ENCODE data around the gene OBSCN. TPM values are rescaled to one million over a fixed set of nuclear protein-coding genes. Genes with fewer than 3 reads are reported as not detected.
A peak's percentile ranks its signal among the peaks of the same experiment; 100 is the strongest.

OBSCN gene
- total and polyA plus RNA-seq, 12 donors, result 176 to 639 (median 407) TPM

DNA sequence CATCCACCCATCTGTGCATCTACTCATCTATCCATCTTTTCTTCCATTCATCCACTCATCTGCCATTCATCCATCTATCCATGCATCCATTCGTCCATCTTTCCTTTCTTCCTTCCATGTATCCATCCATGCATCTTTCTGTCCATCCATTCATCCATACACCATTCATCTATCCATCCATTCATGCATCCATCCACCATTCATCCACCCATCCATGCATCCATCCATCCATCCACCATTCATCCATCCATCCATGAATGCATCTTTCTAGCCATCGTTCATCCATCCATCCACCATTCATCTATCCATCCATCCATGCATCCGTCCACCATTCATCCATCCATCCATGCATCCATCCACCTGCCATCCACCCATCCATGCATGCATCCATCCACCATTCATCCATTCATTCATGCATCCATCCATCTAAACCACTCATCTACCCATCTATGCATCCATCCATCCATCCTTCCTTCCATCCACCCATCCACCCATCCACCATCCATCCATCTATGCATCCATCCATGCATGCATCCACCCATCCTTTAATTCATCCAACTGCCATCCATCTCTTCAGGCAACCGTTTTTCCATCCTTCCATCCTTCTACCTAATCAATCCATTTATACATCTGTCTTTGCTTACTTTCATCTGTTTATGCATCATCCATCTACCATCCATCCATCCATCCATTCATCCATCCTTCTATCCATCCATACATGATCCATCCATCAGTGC, 111.7 kb downstream of the OBSCN start:
- Histone ChIP-seq H3K27ac (no peak overlapping the region), H3K4me3 (no peak overlapping the region), H3K27me3 (no peaks in the 10 kb centered on the region), H3K4me1 (peaks cover 0 to 8% (median 0%) of the 10 kb centered on the region in 9 donors), H3K36me3 (peaks cover 0 to 89% (median 37%) of the 10 kb centered on the region in 9 donors), H3K9me3 (peaks cover 0 to 10% (median 0%) of the 10 kb centered on the region in 11 donors)
- intact Hi-C loops (cut with DNase I), result no loop called here
- DNase-seq (no peak), ATAC-seq (no peak)
- 88 to 94% methylated on average over 4 of the region's 4 CpGs for WGBS, 2 donors
- TF ChIP-seq, protein P1, sequence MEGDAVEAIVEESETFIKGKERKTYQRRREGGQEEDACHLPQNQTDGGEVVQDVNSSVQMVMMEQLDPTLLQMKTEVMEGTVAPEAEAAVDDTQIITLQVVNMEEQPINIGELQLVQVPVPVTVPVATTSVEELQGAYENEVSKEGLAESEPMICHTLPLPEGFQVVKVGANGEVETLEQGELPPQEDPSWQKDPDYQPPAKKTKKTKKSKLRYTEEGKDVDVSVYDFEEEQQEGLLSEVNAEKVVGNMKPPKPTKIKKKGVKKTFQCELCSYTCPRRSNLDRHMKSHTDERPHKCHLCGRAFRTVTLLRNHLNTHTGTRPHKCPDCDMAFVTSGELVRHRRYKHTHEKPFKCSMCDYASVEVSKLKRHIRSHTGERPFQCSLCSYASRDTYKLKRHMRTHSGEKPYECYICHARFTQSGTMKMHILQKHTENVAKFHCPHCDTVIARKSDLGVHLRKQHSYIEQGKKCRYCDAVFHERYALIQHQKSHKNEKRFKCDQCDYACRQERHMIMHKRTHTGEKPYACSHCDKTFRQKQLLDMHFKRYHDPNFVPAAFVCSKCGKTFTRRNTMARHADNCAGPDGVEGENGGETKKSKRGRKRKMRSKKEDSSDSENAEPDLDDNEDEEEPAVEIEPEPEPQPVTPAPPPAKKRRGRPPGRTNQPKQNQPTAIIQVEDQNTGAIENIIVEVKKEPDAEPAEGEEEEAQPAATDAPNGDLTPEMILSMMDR (IDR thresholded peaks at IDR 0.05), result no peak

DNA sequence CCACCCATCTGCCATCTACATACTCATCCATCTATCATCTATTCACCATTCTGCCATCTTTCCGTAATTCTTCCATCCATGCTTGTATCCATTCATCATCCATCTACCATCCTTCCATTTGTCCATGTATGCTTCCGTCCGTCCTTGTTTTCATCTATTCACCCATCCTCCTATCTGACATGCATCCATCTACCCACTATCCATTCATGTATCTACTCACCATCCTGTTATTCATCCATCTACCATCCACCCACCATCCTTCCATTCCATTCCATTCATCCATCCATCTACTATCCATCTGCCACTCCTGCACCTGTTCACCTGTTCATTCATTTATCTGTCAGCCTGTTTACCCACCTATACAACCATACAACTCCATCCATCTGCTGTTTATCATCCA, 112.5 kb downstream of the OBSCN start:
- no peak for ATAC-seq
- 96 to 97% methylated on average over 3 of the region's 3 CpGs for WGBS, 2 donors
- H3K36me3 ChIP-seq, result peaks cover 0 to 97% (median 46%) of the 10 kb centered on the region in 9 donors
- peaks cover 0 to 18% (median 5%) of the 10 kb centered on the region in 11 donors for H3K9me3 ChIP-seq
- TF ChIP-seq, protein P1 (IDR thresholded peaks at IDR 0.05), result no peak
- no peaks in the 10 kb centered on the region for H3K4me1 ChIP-seq
- intact Hi-C loops (cut with DNase I), result no loop called here
- no peak overlapping the region for H3K4me3 ChIP-seq
- no peak for DNase-seq
- H3K27ac ChIP-seq, result no peak overlapping the region
- H3K27me3 ChIP-seq, result no peaks in the 10 kb centered on the region

DNA sequence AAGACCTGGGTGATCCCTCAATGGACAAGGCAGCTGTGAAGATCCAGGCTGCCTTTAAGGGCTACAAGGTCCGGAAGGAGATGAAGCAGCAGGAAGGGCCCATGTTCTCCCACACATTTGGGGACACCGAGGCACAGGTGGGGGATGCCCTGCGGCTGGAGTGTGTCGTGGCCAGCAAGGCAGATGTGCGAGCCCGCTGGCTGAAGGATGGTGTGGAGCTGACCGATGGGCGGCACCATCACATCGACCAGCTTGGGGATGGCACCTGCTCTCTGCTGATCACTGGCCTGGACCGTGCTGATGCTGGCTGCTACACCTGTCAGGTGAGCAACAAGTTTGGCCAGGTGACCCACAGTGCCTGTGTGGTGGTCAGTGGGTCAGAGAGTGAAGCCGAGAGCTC, 113.6 kb downstream of the OBSCN start:
- Histone ChIP-seq H3K9me3 (peaks cover 0 to 21% (median 7%) of the 10 kb centered on the region in 11 donors), H3K36me3 (peaks cover 0 to 99% (median 49%) of the 10 kb centered on the region in 9 donors), H3K27ac (no peak overlapping the region), H3K4me1 (no peaks in the 10 kb centered on the region), H3K4me3 (no peak overlapping the region), H3K27me3 (no peaks in the 10 kb centered on the region)
- peak in 1 of 2 donors; percentile 3 for DNase-seq
- intact Hi-C loops (cut with DNase I), result no loop called here
- ATAC-seq, result no peak
- WGBS, 2 donors, result 96 to 97% methylated on average over 11 of the region's 11 CpGs
- TF ChIP-seq, protein P1 (IDR thresholded peaks at IDR 0.05), result no peak

DNA sequence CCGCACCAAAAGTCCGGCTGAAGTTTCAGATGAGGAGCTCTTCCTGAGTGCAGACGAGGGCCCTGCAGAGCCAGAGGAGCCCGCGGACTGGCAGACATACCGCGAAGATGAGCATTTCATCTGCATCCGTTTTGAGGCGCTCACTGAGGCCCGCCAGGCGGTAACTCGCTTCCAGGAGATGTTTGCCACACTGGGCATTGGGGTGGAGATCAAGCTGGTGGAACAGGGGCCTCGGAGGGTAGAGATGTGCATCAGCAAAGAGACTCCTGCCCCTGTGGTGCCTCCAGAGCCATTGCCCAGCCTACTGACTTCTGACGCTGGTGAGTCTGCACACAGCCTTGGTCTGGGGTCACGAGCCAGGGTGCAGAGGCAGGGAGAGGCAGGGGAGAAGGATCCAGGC, 114.1 kb downstream of the OBSCN start:
- Histone ChIP-seq H3K4me1 (peaks cover 0 to under 1% (median 0%) of the 10 kb centered on the region in 9 donors), H3K27ac (no peak overlapping the region), H3K36me3 (peaks cover 0 to 99% (median 49%) of the 10 kb centered on the region in 9 donors), H3K4me3 (no peak overlapping the region), H3K27me3 (no peaks in the 10 kb centered on the region), H3K9me3 (peaks cover 0 to 21% (median 7%) of the 10 kb centered on the region in 11 donors)
- TF ChIP-seq, protein P1 (IDR thresholded peaks at IDR 0.05), result no peak
- WGBS, 2 donors, result 97 to 98% methylated on average over 15 of the region's 15 CpGs
- intact Hi-C loops (cut with DNase I), result no loop called here
- ATAC-seq (no peak), DNase-seq (peak in 1 of 2 donors; percentile 4)
